Endothelial cell of umbilical vein (primary cell): Measurements from ENCODE around the gene CD300C. TPM values are rescaled to one million over a fixed set of nuclear protein-coding genes. Genes with fewer than 3 reads are reported as not detected.
"Not testable (repeated sequence)": the region's sequence is repeated elsewhere in the genome, so short reads cannot be mapped to it uniquely, and the experiment has no call there.

Experiments
- BruUV-seq: library from RNA; stranded (reverse); fragments of 400-500 nt; replicated peaks from 2 replicates; lab custom pipeline; 2021; lab: Mats Ljungman, UMichigan
- CTCF ChIA-PET: fragments of 300-600, 350-600 bp; sonication (Branson Sonifier 250); formaldehyde crosslinking; loops from one replicate; lab custom pipeline; 2021; ENCODE audit warnings: antibody characterized with exemption, inconsistent platforms; lab: Charles Lee
- POLR2A ChIA-PET: fragments of 300-600, 350-600 bp; sonication (Branson Sonifier 250); formaldehyde crosslinking; loops from one replicate; lab custom pipeline; 2021; ENCODE audit warnings: antibody characterized with exemption, inconsistent platforms; lab: Charles Lee
- DNase-seq: peaks from one replicate; pipeline ENCODE4 v3.0.0-alpha.2; 2011; ENCODE audit warnings: low read depth, low spot score
- FAIRE-seq: peaks from 2 replicates; lab custom pipeline; 2011; peaks lifted over from hg19 to GRCh38; lab: Jason Lieb, UNC
- H2AFZ ChIP-seq: 2 replicates; pipeline ENCODE4 v1.6.0; 2012; ENCODE audit warnings: low read depth, low read length, control low read depth, inconsistent platforms
- H3K27ac ChIP-seq: 2 replicates; pipeline ENCODE4 v1.5.1; 2011; ENCODE audit warnings: low read depth, mild to moderate bottlenecking, control low read depth, low read length, moderate library complexity; ENCODE audit not compliant: insufficient read depth
- H3K27me3 ChIP-seq, 2 experiments: 2 replicates each; pipeline versions ENCODE4 v1.6.0 to v1.6.1; 2011; ENCODE audit warnings: low read length in 2 of 2, mixed read lengths in 1 of 2; ENCODE audit not compliant: control insufficient read depth in 2 of 2, insufficient read depth in 2 of 2
- H3K36me3 ChIP-seq, 2 experiments: 2 replicates in 1 of 2; 3 replicates in 1 of 2; pipeline ENCODE4 v1.5.1; 2011; ENCODE audit warnings: low read length in 2 of 2, mild to moderate bottlenecking in 1 of 2, moderate library complexity in 1 of 2; ENCODE audit not compliant: control insufficient read depth in 2 of 2, insufficient read depth in 2 of 2; ENCODE audit errors: extremely low read depth in 1 of 2
- H3K4me1 ChIP-seq: 3 replicates; pipeline ENCODE4 v1.5.1; 2011; ENCODE audit warnings: mild to moderate bottlenecking, low read length; ENCODE audit not compliant: control insufficient read depth, insufficient read depth; ENCODE audit errors: extremely low read depth
- H3K4me2 ChIP-seq: 2 replicates; pipeline ENCODE4 v1.6.1; 2011; ENCODE audit warnings: low read length, control low read depth, mixed read lengths; ENCODE audit not compliant: insufficient read depth
- H3K4me3 ChIP-seq, 3 experiments: fragments of 200-600 bp in 1 of 3; sonication (generic), shearing (Covaris generic) in 1 of 3; replicated peaks in 1 of 3; 2 replicates each; pipeline ENCODE4 v1.5.1; 2011 to 2016; ENCODE audit warnings: control low read depth in 3 of 3, low read length in 3 of 3, mild to moderate bottlenecking in 2 of 3, inconsistent platforms in 1 of 3, low read depth in 1 of 3, moderate library complexity in 1 of 3; ENCODE audit not compliant: insufficient read depth in 1 of 3
- H3K79me2 ChIP-seq: 2 replicates; pipeline ENCODE4 v1.6.0; 2012; ENCODE audit warnings: low read length, inconsistent platforms; ENCODE audit not compliant: control insufficient read depth, insufficient read depth
- H3K9ac ChIP-seq: replicated peaks from 2 replicates; pipeline ENCODE3; 2011; ENCODE audit warnings: low read length, control low read depth; ENCODE audit not compliant: insufficient read depth; ENCODE audit errors: extremely low read depth
- H3K9me1 ChIP-seq: replicated peaks from 3 replicates; pipeline ENCODE4 v1.6.0; 2011; ENCODE audit warnings: mild to moderate bottlenecking, low read length; ENCODE audit not compliant: control insufficient read depth, insufficient read depth; ENCODE audit errors: extremely low read depth
- H3K9me3 ChIP-seq: replicated peaks from 2 replicates; pipeline ENCODE4 v1.5.1; 2012; ENCODE audit warnings: low read length, inconsistent platforms; ENCODE audit not compliant: control insufficient read depth, insufficient read depth
- H4K20me1 ChIP-seq: replicated peaks from 2 replicates; pipeline ENCODE3; 2011; ENCODE audit warnings: mild to moderate bottlenecking, low read length; ENCODE audit not compliant: control insufficient read depth, insufficient read depth; ENCODE audit errors: extremely low read depth
- GATA2 ChIP-seq: IDR thresholded peaks from 2 replicates; pipeline ENCODE4 v1.7.0; 2011; ENCODE audit warnings: low read depth, mild to moderate bottlenecking, moderate library complexity, mixed read lengths, low read length; ENCODE audit not compliant: insufficient read length, insufficient read depth
- dilution Hi-C: fragments of 300-500 bp; cut with MboI; formaldehyde crosslinking; loops from one replicate; pipeline ENCODE4 v1.15.0; 2019; ENCODE audit warnings: low sequenced_read_pairs; ENCODE audit not compliant: extremely low pct_ligation_motif_present
- intact Hi-C: fragments of 100-400 bp; cut with micrococcal nuclease; formaldehyde crosslinking; loops from one replicate; pipeline ENCODE4 v1.10.0; 2022
- polyA plus RNA-seq, 4 experiments: library from polyadenylated mRNA; depleted of rRNA in 3 of 4; stranded (reverse) in 3 of 4; unstranded in 1 of 4; fragments of >200 nt; gene quantifications; 2 replicates each; pipeline versions ENCODE4 v1.2.1 to v1.2.3, GENCODE V29; 2011 to 2012; ENCODE audit warnings: missing spikeins in 1 of 4
- total RNA-seq: library from RNA; stranded (reverse); gene quantifications from 2 replicates; pipeline ENCODE4 v1.2.3, GENCODE V29; 2021

Gene CD300C
- total and polyA plus RNA-seq, 2 donors (not counting 3 experiments of a cell fraction or from before 2014, with no cell fraction given), result not detected

DNA sequence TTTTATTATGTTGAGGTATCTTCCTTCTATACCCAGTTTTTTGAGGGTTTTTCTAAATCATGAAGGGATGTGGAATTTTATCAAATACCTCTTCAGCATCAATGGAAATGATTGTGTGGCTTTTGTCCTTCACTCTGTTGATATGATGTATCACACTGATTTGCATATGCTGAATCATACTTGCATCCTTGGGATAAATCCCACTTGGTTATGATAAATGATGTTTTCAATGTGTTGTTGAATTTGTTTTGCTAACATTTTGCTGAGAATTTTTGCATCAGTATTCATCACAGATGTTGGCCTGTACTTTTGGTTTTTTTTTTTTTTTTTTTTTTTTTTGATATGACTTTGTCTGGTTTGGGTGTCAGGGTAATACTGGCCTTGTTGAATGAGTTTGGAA, 37.8 kb downstream of the CD300C start:
- H3K9me1 ChIP-seq, result no peaks in the 10 kb centered on the region
- no peaks in the 10 kb centered on the region for H3K9me3 ChIP-seq
- no peak overlapping the region for H3K4me2 ChIP-seq
- no peak overlapping the region for H3K9ac ChIP-seq
- no peak for TF ChIP-seq GATA2
- no peak overlapping the region for H3K4me3 ChIP-seq
- no peaks in the 10 kb centered on the region for H4K20me1 ChIP-seq
- H3K27ac ChIP-seq, result no peak overlapping the region
- CTCF ChIA-PET, result no interaction called here
- H2AFZ ChIP-seq, result no peak overlapping the region
- H3K79me2 ChIP-seq, result no peaks in the 10 kb centered on the region
- no peaks in the 10 kb centered on the region for H3K4me1 ChIP-seq
- H3K27me3 ChIP-seq, result no peaks in the 10 kb centered on the region
- no peaks in the 10 kb centered on the region for H3K36me3 ChIP-seq
- DNase-seq (no peak), FAIRE-seq (no peak)
- BruUV-seq, result no TSS peak
- dilution Hi-C loops, result no loop called here
- intact Hi-C loops, result no loop called here
- POLR2A ChIA-PET, result no interaction called here

- H3K4me3 ChIP-seq, FAIRE-seq, H3K9me1 ChIP-seq, H3K4me1 ChIP-seq, H3K4me2 ChIP-seq, H4K20me1 ChIP-seq, POLR2A ChIA-PET, DNase-seq, H3K36me3 ChIP-seq, H3K79me2 ChIP-seq, intact Hi-C loops, H2AFZ ChIP-seq, CTCF ChIA-PET, H3K9ac ChIP-seq, H3K9me3 ChIP-seq, H3K27me3 ChIP-seq, BruUV-seq, H3K27ac ChIP-seq, dilution Hi-C loops: not testable (repeated sequence)
These were observed 42.0 kb downstream of the CD300C start for GRCh38 chr17:74503949-74504348.
